NCI-H1048 (cell line): Measurements from ENCODE around the gene ZNF835.

ENCODE experiments used
- DNase-seq: peaks from one replicate; lab custom pipeline; 2025; lab: John Stamatoyannopoulos, UW

ZNF835 gene

DNA sequence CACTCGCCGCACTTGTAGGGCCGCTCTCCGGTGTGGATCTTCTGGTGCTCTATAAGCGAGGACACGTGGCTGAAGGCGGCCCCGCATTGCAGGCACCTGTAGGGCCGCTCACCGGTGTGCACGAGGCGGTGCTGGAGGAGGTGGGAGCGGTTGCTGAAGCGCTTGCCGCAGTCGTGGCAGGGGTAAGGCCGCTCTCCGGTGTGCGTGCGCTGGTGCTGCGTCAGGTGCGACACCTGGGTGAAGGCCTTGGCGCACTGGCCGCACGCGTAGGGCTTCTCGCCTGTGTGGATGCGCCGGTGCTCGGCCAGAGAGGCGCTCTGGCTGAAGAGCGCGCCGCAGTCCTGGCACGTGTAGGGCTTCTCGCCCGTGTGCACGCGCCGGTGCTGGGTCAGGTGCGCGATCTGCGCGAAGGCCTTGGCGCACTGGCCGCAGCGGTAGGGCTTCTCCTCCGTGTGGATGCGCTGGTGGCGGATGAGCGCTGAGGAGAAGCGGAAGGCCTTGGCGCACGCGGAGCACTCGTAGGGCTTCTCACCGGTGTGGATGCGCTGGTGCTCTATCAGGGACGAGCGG, 7.5 kb downstream of the ZNF835 start:
- no peak for DNase-seq

DNA sequence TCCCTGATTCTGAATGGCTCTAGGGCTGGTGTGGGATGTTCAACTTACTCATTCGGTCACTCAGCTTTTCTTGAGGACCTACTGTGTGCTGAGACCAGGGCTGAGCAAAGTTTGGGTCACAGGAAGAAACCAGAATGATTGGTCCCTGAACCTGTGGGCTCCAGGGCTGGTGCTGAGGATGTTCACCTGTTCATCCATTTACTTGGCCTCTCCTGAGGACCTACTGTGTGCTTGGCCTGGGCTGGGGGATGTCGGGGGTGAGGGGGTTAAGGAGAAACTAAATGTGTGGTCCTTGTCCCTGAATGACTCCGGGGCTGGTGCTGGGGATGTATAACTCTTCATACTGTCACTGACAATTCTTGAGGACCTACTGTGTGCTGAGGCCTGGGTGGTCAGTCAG, 10.3 kb downstream of the ZNF835 start:
- DNase-seq, result no peak

DNA sequence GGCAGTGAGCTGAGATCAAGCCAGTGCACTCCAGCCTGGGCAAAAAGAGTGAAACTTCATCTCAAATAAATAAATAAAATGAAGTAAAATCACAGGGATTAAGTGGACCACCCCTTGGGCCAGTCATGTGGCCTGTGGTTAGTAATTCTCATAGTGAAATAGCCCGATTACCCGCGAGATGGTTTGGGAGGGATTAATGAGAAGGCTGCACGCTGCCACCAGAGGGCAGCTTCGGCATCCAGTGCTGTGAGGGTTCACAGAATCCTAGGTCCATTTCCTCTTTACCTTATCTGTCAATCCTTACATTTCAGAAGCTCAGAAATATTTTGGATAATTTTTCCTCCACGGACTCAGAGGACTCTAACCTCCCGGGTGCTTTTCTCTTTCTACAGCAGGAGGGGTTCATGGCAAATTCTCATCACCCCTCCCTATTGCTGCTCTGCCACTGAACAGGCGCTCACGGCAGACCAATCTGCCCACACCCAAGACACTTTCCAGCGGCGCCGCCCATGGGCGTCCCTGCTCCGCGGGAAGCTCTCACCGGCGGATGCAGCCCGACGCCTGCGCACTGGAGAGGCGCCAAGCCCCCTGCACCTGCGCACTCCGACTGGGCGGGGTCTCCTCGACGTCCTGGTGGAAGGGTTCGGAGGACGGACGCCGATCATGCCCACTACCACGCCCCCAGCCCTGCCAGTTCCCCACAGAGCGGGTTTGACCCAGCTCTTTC, 11.0 kb downstream of the ZNF835 start:
- DNase-seq, result no peak

- no peak for DNase-seq
These were observed 17.4 kb downstream of the ZNF835 start for GRCh38 chr19:56654151-56654550.

- DNase-seq, result no peak
These were observed 28.0 kb downstream of the ZNF835 start for GRCh38 chr19:56643460-56643955.

- no peak for DNase-seq
These were observed 28.7 kb downstream of the ZNF835 start, which contains the start of gene SMIM17 for GRCh38 chr19:56642711-56643459. Gene SMIM17 (plus strand): TSS chr19:56643159. CDS start chr19:56645668, 2,509 bp downstream.

- DNase-seq, result no peak
These were observed 32.3 kb downstream of the ZNF835 start for GRCh38 chr19:56639217-56639616.

GRCh38 chr19:56637976-56638555, 33.5 kb downstream of the ZNF835 start:
- peak; percentile 73 for DNase-seq

DNA sequence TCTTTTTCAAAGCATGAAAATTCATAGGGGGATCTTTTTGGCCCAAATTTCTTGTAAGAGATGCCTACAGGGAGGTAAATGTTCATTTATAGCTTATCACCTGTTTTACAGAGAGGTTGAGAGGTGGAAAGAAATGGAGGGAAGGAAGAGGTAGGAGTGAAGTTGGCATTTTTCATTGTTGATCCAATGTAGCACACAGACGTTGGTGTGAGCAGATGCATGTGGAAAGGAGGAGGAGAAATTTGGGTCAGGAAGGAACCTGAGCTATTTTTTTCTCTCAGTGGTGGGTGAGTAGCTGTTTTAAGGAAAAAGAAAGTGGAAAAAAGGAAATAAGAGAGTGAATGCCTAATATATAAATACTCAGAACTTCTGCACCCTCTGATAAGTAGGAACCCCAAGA, 38.5 kb downstream of the ZNF835 start:
- DNase-seq, result no peak

DNA sequence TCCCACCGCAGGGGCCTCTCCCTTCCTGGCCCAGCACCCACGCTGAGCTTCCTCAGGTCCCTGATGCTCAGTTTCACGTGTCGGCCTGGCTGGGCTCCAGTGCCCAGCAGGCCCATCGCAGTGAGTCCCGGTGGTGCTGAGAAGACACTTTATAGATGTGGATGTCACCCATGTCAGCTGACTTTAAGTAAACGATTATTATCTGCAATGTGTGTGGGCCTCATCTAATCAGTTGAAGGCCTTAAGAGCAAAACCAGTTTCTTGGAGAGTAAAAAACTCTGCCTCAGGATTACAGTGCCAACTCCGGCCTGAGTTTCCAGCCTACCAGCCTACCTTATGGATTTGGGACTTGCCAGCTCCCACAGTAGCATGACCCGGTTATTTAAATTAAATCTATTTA, 45.8 kb downstream of the ZNF835 start:
- DNase-seq, result no peak

DNA sequence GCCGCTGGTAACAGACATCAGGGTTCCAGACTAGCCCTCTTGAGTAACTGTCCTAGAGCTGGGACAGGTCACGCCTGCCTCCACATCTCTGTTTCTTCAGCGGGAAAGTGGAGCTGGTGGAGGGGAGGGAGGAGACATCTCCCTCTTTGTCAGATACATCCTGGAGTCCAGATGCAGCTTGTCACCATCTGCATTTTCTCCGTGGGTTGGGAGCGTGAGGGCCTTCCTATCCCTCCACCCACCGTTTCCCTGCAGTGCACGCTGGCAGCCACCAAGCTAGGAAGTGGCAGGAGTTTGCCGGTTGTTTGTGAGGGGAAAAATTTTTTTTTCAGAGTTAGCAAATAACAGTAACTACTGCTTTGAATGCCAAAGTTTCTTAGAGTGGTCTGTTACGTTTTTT, 48.6 kb downstream of the ZNF835 start:
- no peak for DNase-seq

- no peak for DNase-seq
These were observed 49.2 kb downstream of the ZNF835 start for GRCh38 chr19:56622374-56622773.

DNA sequence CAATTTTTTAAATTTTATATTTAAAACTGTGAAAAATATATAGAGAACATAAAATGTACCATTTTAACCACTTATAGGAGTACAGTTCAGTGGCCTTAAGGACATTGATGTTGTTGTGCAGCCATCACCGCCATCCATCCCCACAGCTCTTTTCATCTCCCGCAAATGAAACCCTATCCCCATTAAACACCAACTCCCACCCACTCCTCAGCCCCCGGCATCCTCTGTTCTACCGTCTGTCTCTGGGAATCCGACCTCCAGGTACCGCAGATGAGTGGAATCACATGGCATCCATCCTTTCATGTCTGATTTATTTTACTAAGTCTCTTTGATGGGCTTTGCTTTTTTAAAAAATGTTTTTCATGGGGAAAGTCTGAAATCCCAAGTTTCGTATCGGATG, 52.4 kb downstream of the ZNF835 start:
- DNase-seq, result no peak

- DNase-seq, result no peak
These were observed 54.0 kb downstream of the ZNF835 start for GRCh38 chr19:56617531-56617930.

GRCh38 chr19:56613639-56614038, 57.9 kb downstream of the ZNF835 start:
- no peak for DNase-seq

DNA sequence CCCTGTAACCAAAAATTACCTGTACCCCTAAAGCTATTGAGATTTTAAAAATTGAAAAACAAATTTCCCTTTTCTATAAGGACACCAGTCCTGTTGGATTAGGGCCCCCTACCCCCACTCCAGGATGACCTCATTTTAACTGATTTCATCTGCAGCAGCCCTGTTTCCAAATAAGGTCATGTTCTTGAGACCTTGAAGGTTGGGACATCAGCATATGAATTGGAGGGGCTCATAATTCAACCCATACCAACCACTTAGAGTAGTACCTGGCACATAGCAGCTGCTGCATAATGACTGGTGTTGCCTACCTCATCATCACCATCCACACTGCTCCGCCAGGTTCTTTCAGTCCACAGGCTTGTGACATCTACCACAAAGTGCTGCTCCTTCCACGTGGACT, 58.8 kb downstream of the ZNF835 start:
- DNase-seq, result no peak
